SK-N-SH treated with all-trans-retinoic acid at 6 μM for 48 hours (cell line): ENCODE results near the gene PHPT1.

ENCODE experiments used
- ARNTL ChIP-seq: fragments of 450-650 bp; formaldehyde crosslinking; IDR thresholded peaks from 2 replicates; pipeline ENCODE4 v1.5.0; 2020; ENCODE audit warnings: low read depth, mild to moderate bottlenecking, moderate library complexity, borderline replicate concordance
- GLIS3 ChIP-seq: fragments of 250-450 bp; sonication (Bioruptor Pico); IDR thresholded peaks from 2 replicates; pipeline ENCODE4 v1.5.0; 2020; ENCODE audit warnings: mild to moderate bottlenecking, moderate library complexity
- OSR1 ChIP-seq: fragments of 250-450 bp; sonication (Bioruptor Pico); IDR thresholded peaks from 2 replicates; pipeline ENCODE4 v1.8.0; 2022; ENCODE audit warnings: moderate library complexity, mild to moderate bottlenecking, inconsistent platforms
- PPARA ChIP-seq: fragments of 250-450 bp; sonication (Bioruptor Pico); IDR thresholded peaks from 2 replicates; pipeline ENCODE4 v1.5.0; 2020; ENCODE audit warnings: mild to moderate bottlenecking, borderline replicate concordance
- RARB ChIP-seq: fragments of 250-450 bp; sonication (Bioruptor Pico); IDR thresholded peaks from 2 replicates; pipeline ENCODE4 v1.8.0; 2021; ENCODE audit warnings: mild to moderate bottlenecking, moderate library complexity
- TOX ChIP-seq: fragments of 250-450 bp; sonication (Bioruptor Pico); IDR thresholded peaks from 2 replicates; pipeline ENCODE4 v1.8.0; 2021; ENCODE audit warnings: mild to moderate bottlenecking, moderate library complexity, borderline replicate concordance
- ZC3H10 ChIP-seq: fragments of 250-450 bp; sonication (Bioruptor Pico); IDR thresholded peaks from 2 replicates; pipeline ENCODE4 v1.5.1; 2021; ENCODE audit warnings: mild to moderate bottlenecking, moderate library complexity
- ZFP3 ChIP-seq: fragments of 250-450 bp; sonication (Bioruptor Pico); IDR thresholded peaks from 2 replicates; pipeline ENCODE4 v1.5.0; 2020; ENCODE audit warnings: mild to moderate bottlenecking, moderate library complexity
- ZNF70 ChIP-seq: fragments of 450-650 bp; formaldehyde crosslinking; IDR thresholded peaks from 2 replicates; pipeline ENCODE4 v1.5.0; 2020; ENCODE audit warnings: mild to moderate bottlenecking, moderate library complexity
- TF ChIP-seq, protein P1 (sequence below): fragments of 250-450 bp; sonication (Bioruptor Pico); IDR thresholded peaks from 2 replicates; pipeline ENCODE4 v1.8.0; 2020; ENCODE audit warnings: mild to moderate bottlenecking, moderate library complexity, borderline replicate concordance
- TF ChIP-seq, protein P2 (sequence below): fragments of 250-450 bp; sonication (Bioruptor Pico); IDR thresholded peaks from 2 replicates; pipeline ENCODE4 v1.5.1; 2020; ENCODE audit warnings: low read depth, mild to moderate bottlenecking, moderate library complexity
- TF ChIP-seq, protein P3 (sequence below): fragments of 250-450 bp; sonication (Bioruptor Pico); IDR thresholded peaks from 2 replicates; pipeline ENCODE4 v1.8.0; 2021; ENCODE audit warnings: low read depth, mild to moderate bottlenecking, moderate library complexity, borderline replicate concordance

DNA sequence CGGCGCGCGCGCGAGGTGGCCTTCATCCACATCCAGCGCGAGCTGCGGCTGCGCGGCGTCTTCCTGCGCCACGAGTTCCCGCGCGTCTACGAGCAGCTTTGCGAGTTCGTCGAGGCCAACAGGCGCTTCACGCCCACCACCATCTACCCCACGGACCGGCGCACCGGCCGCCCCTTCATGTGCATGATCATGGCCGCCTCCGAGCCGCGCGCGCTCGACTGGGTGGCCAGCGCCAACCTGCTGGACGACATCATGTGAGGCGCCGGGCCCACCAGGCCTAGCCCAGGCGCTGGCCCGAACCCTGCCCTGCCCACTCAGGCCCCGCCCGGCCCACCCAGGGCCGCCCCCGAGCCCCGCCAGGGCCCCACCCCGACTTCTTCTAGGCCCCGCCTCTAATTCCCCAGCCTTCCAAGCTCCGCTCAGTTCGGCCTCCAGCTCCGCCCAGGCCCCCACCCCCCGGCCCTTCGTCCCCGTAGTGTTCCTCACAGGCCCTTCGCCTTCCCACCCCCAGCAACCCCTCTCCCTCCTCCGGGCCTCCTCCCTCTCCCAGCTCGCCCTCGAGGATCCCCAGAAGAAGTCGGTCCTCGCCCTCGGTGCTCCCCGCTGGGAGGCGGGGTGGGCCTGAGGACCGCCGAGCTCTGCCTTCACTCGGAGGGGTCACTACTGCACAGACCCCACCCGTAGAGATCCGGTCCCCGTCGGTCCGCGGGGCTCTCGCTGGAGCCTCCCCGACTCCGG, 2.0 kb upstream of the PHPT1 start:
- TF ChIP-seq ZFP3 (no peak), GLIS3 (CRISPR knock-in tag) (no peak), OSR1 (no peak), ARNTL (CRISPR knock-in tag) (no peak), ZC3H10 (CRISPR knock-in tag) (no peak), RARB (CRISPR knock-in tag) (no peak), PPARA (CRISPR knock-in tag) (no peak), ZNF70 (CRISPR knock-in tag) (no peak), TOX (CRISPR knock-in tag) (no peak)
- TF ChIP-seq, protein P1, sequence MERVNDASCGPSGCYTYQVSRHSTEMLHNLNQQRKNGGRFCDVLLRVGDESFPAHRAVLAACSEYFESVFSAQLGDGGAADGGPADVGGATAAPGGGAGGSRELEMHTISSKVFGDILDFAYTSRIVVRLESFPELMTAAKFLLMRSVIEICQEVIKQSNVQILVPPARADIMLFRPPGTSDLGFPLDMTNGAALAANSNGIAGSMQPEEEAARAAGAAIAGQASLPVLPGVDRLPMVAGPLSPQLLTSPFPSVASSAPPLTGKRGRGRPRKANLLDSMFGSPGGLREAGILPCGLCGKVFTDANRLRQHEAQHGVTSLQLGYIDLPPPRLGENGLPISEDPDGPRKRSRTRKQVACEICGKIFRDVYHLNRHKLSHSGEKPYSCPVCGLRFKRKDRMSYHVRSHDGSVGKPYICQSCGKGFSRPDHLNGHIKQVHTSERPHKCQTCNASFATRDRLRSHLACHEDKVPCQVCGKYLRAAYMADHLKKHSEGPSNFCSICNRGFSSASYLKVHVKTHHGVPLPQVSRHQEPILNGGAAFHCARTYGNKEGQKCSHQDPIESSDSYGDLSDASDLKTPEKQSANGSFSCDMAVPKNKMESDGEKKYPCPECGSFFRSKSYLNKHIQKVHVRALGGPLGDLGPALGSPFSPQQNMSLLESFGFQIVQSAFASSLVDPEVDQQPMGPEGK = no peak
- TF ChIP-seq, protein P2, sequence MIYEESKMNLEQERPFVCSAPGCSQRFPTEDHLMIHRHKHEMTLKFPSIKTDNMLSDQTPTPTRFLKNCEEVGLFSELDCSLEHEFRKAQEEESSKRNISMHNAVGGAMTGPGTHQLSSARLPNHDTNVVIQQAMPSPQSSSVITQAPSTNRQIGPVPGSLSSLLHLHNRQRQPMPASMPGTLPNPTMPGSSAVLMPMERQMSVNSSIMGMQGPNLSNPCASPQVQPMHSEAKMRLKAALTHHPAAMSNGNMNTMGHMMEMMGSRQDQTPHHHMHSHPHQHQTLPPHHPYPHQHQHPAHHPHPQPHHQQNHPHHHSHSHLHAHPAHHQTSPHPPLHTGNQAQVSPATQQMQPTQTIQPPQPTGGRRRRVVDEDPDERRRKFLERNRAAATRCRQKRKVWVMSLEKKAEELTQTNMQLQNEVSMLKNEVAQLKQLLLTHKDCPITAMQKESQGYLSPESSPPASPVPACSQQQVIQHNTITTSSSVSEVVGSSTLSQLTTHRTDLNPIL = no peak
- TF ChIP-seq, protein P3, sequence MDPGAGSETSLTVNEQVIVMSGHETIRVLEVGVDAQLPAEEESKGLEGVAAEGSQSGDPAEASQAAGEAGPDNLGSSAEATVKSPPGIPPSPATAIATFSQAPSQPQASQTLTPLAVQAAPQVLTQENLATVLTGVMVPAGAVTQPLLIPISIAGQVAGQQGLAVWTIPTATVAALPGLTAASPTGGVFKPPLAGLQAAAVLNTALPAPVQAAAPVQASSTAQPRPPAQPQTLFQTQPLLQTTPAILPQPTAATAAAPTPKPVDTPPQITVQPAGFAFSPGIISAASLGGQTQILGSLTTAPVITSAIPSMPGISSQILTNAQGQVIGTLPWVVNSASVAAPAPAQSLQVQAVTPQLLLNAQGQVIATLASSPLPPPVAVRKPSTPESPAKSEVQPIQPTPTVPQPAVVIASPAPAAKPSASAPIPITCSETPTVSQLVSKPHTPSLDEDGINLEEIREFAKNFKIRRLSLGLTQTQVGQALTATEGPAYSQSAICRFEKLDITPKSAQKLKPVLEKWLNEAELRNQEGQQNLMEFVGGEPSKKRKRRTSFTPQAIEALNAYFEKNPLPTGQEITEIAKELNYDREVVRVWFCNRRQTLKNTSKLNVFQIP (CRISPR knock-in tag) = no peak
